Testis (tissue), 2 donors: Measurements from ENCODE around the gene MCL1.

Source experiments
- POLR2A ChIP-seq: fragments of 450-650 bp; IDR thresholded peaks from one replicate; pipeline ENCODE4 v1.6.1; 2017; ENCODE audit warnings: antibody characterized with exemption, mild to moderate bottlenecking, moderate library complexity
- TF ChIP-seq, protein P1 (sequence below), 3 experiments: fragments of 450-650 bp in 2 of 3; fragments of 200-600 bp in 1 of 3; sonication (generic) in 1 of 3; IDR thresholded peaks; one replicate each; pipeline ENCODE4 v1.5.1; 2016 to 2019; ENCODE audit warnings: antibody characterized with exemption in 3 of 3, mild to moderate bottlenecking in 2 of 3, moderate library complexity in 1 of 3

DNA sequence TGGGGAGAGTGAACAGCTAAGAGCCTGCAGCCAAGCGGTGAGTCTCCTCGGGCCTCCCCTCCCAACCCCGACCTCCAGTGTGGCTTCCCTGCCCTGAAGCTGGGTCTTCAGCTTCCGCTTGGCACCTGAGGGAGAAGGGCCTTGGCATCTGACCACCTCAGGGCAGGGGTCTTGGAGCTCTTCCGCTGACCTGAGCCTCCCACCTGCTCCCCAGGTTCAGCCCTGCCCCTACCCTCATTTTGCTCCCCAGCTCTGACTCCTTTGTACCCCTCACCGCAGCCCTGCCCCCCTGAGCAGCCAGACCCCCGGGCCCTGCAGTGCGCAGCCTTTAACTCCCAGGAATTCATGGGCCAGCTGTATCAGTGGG lies 25.3 kb downstream of the MCL1 start:
- TF ChIP-seq, protein P1, sequence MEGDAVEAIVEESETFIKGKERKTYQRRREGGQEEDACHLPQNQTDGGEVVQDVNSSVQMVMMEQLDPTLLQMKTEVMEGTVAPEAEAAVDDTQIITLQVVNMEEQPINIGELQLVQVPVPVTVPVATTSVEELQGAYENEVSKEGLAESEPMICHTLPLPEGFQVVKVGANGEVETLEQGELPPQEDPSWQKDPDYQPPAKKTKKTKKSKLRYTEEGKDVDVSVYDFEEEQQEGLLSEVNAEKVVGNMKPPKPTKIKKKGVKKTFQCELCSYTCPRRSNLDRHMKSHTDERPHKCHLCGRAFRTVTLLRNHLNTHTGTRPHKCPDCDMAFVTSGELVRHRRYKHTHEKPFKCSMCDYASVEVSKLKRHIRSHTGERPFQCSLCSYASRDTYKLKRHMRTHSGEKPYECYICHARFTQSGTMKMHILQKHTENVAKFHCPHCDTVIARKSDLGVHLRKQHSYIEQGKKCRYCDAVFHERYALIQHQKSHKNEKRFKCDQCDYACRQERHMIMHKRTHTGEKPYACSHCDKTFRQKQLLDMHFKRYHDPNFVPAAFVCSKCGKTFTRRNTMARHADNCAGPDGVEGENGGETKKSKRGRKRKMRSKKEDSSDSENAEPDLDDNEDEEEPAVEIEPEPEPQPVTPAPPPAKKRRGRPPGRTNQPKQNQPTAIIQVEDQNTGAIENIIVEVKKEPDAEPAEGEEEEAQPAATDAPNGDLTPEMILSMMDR (IDR thresholded peaks at IDR 0.05) = no peak
- no peak for TF ChIP-seq POLR2A
